ENCODE data around the gene KLF6.

The KLF6 gene

DNA sequence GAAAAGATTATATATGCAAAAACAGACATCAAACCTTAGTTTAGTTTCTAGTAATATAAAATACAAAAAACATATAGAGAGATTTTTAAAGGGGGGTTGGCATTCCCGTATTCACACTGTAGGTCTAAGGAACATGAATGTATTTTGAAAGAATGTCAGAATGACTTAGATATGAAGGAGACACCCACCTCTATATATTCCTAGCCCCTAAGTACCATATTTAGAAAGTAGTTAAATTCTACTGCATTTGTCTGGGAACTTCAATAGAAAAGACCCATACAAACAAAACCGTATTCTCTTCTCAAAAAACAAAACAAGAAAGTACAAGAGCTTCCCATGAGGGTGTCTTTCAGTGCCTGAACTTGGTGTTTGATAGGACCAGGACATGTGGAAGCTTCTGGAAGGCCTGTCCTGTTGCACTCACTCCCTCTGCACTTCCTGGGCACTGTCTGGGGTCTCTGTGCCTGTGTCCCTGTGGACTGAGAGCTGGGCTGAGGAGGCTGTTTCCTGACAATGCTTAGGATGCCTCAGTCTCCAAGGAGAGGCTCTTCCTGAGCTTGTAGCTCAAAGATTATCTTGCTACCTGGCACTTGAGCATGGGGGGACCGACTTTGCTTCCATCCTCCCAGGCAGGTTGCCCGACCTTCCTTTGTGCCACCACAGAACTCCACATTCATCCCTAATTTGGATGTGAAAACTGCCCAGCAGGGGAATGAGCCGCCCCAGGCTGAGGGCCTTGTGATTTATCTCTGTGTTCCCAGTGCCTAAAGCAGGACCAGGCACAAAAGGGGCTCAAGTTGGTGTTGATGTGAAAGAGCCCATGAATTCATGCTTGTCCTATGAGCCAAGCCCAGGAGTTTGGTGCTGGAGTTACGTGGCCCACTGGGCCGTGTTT, 44.4 kb upstream of the KLF6 start:
- H3K4me3 ChIP-seq (ENCODE audit: low read depth, low read length) = no peak overlapping the region
- H3K27ac ChIP-seq (ENCODE audit: extremely low read depth, low read depth, low read length) = no peak overlapping the region
- no peak for TF ChIP-seq ZNF114 (tag by site-specific recombination; IDR thresholded peaks at IDR 0.05)
- TF ChIP-seq, protein P1, sequence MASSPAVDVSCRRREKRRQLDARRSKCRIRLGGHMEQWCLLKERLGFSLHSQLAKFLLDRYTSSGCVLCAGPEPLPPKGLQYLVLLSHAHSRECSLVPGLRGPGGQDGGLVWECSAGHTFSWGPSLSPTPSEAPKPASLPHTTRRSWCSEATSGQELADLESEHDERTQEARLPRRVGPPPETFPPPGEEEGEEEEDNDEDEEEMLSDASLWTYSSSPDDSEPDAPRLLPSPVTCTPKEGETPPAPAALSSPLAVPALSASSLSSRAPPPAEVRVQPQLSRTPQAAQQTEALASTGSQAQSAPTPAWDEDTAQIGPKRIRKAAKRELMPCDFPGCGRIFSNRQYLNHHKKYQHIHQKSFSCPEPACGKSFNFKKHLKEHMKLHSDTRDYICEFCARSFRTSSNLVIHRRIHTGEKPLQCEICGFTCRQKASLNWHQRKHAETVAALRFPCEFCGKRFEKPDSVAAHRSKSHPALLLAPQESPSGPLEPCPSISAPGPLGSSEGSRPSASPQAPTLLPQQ (tag by site-specific recombination; IDR thresholded peaks at IDR 0.05) = no peak
- ChIA-PET POLR2A (interaction anchor here (3.4 kb wide), 1 partner anchor 44 kb away, joined by 17 read pairs; the partner anchor contains the start of gene KLF6), CTCF (interaction anchor here (0.6 to 0.7 kb wide), 3 partner anchors 59 to 535 kb away, joined by 3 to 4 read pairs (median 4); no protein-coding TSS in a partner anchor)
- H3K4me1 ChIP-seq (ENCODE audit: control insufficient read depth, insufficient read depth, low read length) = no peaks in the 10 kb centered on the region
- H3K36me3 ChIP-seq (ENCODE audit: control insufficient read depth in 2 of 2, insufficient read depth in 1 of 2, low read length in 2 of 2) = no peaks in the 10 kb centered on the region
- H3K9me3 ChIP-seq (ENCODE audit: control insufficient read depth, insufficient read depth, low read depth, low read length) = no peaks in the 10 kb centered on the region

DNA sequence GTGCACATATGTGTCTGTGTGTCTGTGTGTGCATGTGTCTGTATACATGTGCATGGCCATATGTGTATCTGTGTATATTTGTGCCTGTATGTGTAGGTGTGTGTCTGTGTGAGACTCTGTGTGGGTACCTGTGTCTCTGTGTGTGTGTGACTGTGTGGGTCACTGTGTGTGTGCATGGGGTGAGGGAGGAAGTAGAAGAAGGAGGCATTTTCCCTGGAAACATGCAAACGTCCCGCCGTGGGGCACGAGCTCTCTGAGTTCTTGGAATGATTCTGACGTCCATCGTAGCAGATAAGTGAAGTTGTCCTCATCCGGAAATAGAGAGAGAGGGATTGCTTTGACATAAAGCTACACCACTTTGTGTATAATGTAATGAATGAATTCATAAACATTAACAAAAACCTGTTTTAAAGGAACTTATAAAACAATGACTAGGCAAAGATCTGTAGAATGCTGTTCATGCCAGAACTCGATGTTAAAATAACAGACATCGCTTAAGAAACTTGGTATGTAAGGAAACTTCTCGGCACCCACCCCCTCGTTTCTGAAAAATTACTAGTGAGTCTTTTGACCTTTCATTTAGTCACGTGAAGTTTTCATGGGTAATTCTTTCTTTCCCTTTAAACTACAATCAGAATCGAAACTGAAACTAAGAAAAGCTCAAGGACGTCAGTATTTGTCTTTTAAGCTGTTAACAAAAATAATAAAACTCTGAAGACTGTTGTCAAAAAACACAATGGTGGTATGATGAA, 43.6 kb upstream of the KLF6 start:
- ChIA-PET POLR2A (interaction anchor here (3.4 kb wide), 1 partner anchor 43 kb away, joined by 17 read pairs; the partner anchor contains the start of gene KLF6), CTCF (interaction anchor here (0.6 to 0.7 kb wide), 3 partner anchors 60 to 536 kb away, joined by 3 to 4 read pairs (median 4); no protein-coding TSS in a partner anchor)
- Histone ChIP-seq H3K27ac (ENCODE audit: extremely low read depth, low read depth, low read length) (no peak overlapping the region), H3K4me1 (ENCODE audit: control insufficient read depth, insufficient read depth, low read length) (no peaks in the 10 kb centered on the region), H3K36me3 (ENCODE audit: control insufficient read depth in 2 of 2, insufficient read depth in 1 of 2, low read length in 2 of 2) (no peaks in the 10 kb centered on the region), H3K4me3 (ENCODE audit: low read depth, low read length) (no peak overlapping the region), H3K9me3 (ENCODE audit: control insufficient read depth, insufficient read depth, low read depth, low read length) (no peaks in the 10 kb centered on the region)
- no peak for TF ChIP-seq ZNF558 (tag by site-specific recombination; IDR thresholded peaks at IDR 0.05)
- TF ChIP-seq, protein P2, sequence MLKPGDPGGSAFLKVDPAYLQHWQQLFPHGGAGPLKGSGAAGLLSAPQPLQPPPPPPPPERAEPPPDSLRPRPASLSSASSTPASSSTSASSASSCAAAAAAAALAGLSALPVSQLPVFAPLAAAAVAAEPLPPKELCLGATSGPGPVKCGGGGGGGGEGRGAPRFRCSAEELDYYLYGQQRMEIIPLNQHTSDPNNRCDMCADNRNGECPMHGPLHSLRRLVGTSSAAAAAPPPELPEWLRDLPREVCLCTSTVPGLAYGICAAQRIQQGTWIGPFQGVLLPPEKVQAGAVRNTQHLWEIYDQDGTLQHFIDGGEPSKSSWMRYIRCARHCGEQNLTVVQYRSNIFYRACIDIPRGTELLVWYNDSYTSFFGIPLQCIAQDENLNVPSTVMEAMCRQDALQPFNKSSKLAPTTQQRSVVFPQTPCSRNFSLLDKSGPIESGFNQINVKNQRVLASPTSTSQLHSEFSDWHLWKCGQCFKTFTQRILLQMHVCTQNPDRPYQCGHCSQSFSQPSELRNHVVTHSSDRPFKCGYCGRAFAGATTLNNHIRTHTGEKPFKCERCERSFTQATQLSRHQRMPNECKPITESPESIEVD (tag by site-specific recombination; IDR thresholded peaks at IDR 0.05) = 0 out of 2 replicates have a peak, but pooled peaks have one; percentile 28

DNA sequence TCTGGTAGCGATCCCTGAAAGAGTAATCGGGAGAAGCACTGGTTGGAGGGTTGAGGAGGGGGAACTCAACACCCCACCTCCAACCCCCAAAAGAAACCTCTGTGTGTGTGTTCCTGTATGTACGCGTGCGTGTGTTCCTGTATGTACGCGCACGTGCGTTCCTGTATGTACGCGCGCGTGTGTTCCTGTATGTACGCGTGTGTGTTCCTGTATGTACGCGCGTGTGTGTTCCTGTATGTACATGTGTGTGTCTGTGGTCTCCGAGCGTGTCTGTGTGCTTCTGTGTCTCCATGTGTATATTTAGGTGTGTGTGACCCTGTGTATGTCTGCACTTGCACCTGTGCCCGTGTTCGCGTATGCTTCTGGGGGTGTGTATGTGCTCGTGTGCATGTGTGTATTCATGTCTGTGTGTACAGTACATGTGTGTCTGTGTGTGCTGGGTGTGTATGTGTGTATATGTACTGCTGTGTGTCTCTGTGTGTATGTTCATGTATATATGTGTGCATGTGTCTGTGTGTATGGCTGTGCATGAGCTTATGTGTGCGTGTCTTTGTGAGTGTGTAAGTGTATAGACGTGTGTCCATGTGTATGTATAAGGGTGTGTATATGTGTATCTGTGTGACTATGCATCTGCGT, 42.9 kb upstream of the KLF6 start:
- POLR2A ChIA-PET = interaction anchor here (1.1 kb wide), 1 partner anchor 43 kb away, joined by 3 read pairs; the partner anchor contains the start of gene KLF6
- no peak overlapping the region for H3K27ac ChIP-seq (ENCODE audit: extremely low read depth, low read depth, low read length)
- no peaks in the 10 kb centered on the region for H3K36me3 ChIP-seq (ENCODE audit: control insufficient read depth in 2 of 2, insufficient read depth in 1 of 2, low read length in 2 of 2)
- CTCF ChIA-PET = no interaction called here
- no peak overlapping the region for H3K4me3 ChIP-seq (ENCODE audit: low read depth, low read length)
- no peaks in the 10 kb centered on the region for H3K9me3 ChIP-seq (ENCODE audit: control insufficient read depth, insufficient read depth, low read depth, low read length)
- TF ChIP-seq, protein P3, sequence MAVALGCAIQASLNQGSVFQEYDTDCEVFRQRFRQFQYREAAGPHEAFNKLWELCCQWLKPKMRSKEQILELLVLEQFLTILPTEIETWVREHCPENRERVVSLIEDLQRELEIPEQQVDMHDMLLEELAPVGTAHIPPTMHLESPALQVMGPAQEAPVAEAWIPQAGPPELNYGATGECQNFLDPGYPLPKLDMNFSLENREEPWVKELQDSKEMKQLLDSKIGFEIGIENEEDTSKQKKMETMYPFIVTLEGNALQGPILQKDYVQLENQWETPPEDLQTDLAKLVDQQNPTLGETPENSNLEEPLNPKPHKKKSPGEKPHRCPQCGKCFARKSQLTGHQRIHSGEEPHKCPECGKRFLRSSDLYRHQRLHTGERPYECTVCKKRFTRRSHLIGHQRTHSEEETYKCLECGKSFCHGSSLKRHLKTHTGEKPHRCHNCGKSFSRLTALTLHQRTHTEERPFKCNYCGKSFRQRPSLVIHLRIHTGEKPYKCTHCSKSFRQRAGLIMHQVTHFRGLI (tag by site-specific recombination; IDR thresholded peaks at IDR 0.05) = no peak
- TF ChIP-seq ZBTB20 (tag by site-specific recombination; IDR thresholded peaks at IDR 0.05) (no peak), ZNF670 (tag by site-specific recombination; IDR thresholded peaks at IDR 0.05; ENCODE audit: low read depth) (no peak), YY2 (tag by site-specific recombination; IDR thresholded peaks at IDR 0.05) (no peak), BCL11A (tag by site-specific recombination; IDR thresholded peaks at IDR 0.05; ENCODE audit: low read depth) (no peak), ZNF837 (tag by site-specific recombination; IDR thresholded peaks at IDR 0.05) (no peak), ZIC2 (tag by site-specific recombination; IDR thresholded peaks at IDR 0.05) (no peak)
- TF ChIP-seq, protein P1 (tag by site-specific recombination; IDR thresholded peaks at IDR 0.05) = no peak
- H3K4me1 ChIP-seq (ENCODE audit: control insufficient read depth, insufficient read depth, low read length) = no peaks in the 10 kb centered on the region
